WTC11 (cell line): Measurements from ENCODE around the gene CDCA4. TPM values are rescaled to one million over a fixed set of nuclear protein-coding genes. Genes with fewer than 3 reads are reported as not detected.

Experiments
- ATAC-seq: fragments of 200-7000 bp; cut with Tn5 transposase; 2 replicates; pipeline ENCODE4 v1.10.0; 2021; ENCODE audit warnings: mild to moderate bottlenecking, moderate library complexity
- CTCF ChIA-PET: fragments of 300-600 bp; sonication (Branson Sonifier 250); formaldehyde crosslinking; loops from one replicate; lab custom pipeline; 2021; ENCODE audit warnings: antibody characterized with exemption; lab: Charles Lee
- POLR2A ChIA-PET: fragments of 350-600 bp; sonication (Branson Sonifier 250); formaldehyde crosslinking; loops from one replicate; lab custom pipeline; 2021; ENCODE audit warnings: antibody characterized with exemption; lab: Charles Lee
- DNase-seq: peaks from one replicate; pipeline ENCODE4 v3.0.0; 2021; ENCODE audit warnings: low spot score
- H3K27ac Mint-ChIP-seq: 2 replicates; pipeline ENCODE4 v1.8.0; 2021; ENCODE audit warnings: mixed read lengths
- H3K27me3 Mint-ChIP-seq: 2 replicates; pipeline ENCODE4 v1.8.0; 2021; ENCODE audit warnings: low read depth, mild to moderate bottlenecking, moderate library complexity, mixed read lengths
- H3K36me3 Mint-ChIP-seq: 2 replicates; pipeline ENCODE4 v1.8.0; 2021; ENCODE audit warnings: mixed read lengths
- H3K4me1 Mint-ChIP-seq: 2 replicates; pipeline ENCODE4 v1.8.0; 2022; ENCODE audit warnings: mixed read lengths
- H3K4me3 Mint-ChIP-seq: 2 replicates; pipeline ENCODE4 v1.8.0; 2021; ENCODE audit warnings: mild to moderate bottlenecking, moderate library complexity, mixed read lengths
- H3K9me3 Mint-ChIP-seq: 2 replicates; pipeline ENCODE4 v1.8.0; 2021; ENCODE audit warnings: mixed read lengths
- AR ChIP-seq: fragments of 250-450 bp; sonication (Bioruptor Pico); IDR thresholded peaks from 2 replicates; pipeline ENCODE4 v1.9.0; 2021; ENCODE audit warnings: mild to moderate bottlenecking
- ATF1 ChIP-seq: sonication (generic); formaldehyde crosslinking; IDR thresholded peaks from 2 replicates; pipeline ENCODE4 v1.8.1; 2023; ENCODE audit warnings: mild to moderate bottlenecking, moderate library complexity, missing genetic modification reagents
- CBFB ChIP-seq: sonication (generic); formaldehyde crosslinking; IDR thresholded peaks from 2 replicates; pipeline ENCODE4 v1.8.1; 2022; ENCODE audit warnings: mild to moderate bottlenecking, low read depth, missing genetic modification reagents
- CDX4 ChIP-seq: fragments of 250-450 bp; sonication (Bioruptor Pico); IDR thresholded peaks from 2 replicates; pipeline ENCODE4 v1.9.0; 2021; ENCODE audit warnings: moderate library complexity, mild to moderate bottlenecking, inconsistent platforms, borderline replicate concordance
- CREM ChIP-seq: sonication (generic); formaldehyde crosslinking; IDR thresholded peaks from 2 replicates; pipeline ENCODE4 v1.8.1; 2022; ENCODE audit warnings: mild to moderate bottlenecking, missing genetic modification reagents, moderate library complexity
- E2F1 ChIP-seq: sonication (generic); formaldehyde crosslinking; IDR thresholded peaks from 2 replicates; pipeline ENCODE4 v1.8.0; 2022; ENCODE audit warnings: mild to moderate bottlenecking, missing genetic modification reagents
- E2F4 ChIP-seq: sonication (generic); formaldehyde crosslinking; IDR thresholded peaks from 2 replicates; pipeline ENCODE4 v1.8.1; 2022; ENCODE audit warnings: low read depth, mild to moderate bottlenecking, moderate library complexity, missing genetic modification reagents, borderline replicate concordance
- E2F5 ChIP-seq: sonication (generic); formaldehyde crosslinking; IDR thresholded peaks from 2 replicates; pipeline ENCODE4 v1.8.1; 2022; ENCODE audit warnings: mild to moderate bottlenecking, moderate library complexity, missing genetic modification reagents
- FOXP4 ChIP-seq: sonication (generic); formaldehyde crosslinking; IDR thresholded peaks from 2 replicates; pipeline ENCODE4 v1.8.0; 2022; ENCODE audit warnings: mild to moderate bottlenecking, missing genetic modification reagents
- NFE2L1 ChIP-seq: sonication (generic); formaldehyde crosslinking; IDR thresholded peaks from 2 replicates; pipeline ENCODE4 v1.8.1; 2023; ENCODE audit warnings: missing genetic modification reagents
- NFYB ChIP-seq: sonication (generic); formaldehyde crosslinking; conservative IDR thresholded peaks from 2 replicates; pipeline ENCODE4 v1.8.0; 2022; ENCODE audit warnings: low read depth, missing genetic modification reagents
- PRRX2 ChIP-seq: fragments of 250-450 bp; sonication (Bioruptor Pico); IDR thresholded peaks from 2 replicates; pipeline ENCODE4 v1.8.0; 2021; ENCODE audit warnings: mild to moderate bottlenecking
- RELA ChIP-seq: sonication (generic); formaldehyde crosslinking; IDR thresholded peaks from 2 replicates; pipeline ENCODE4 v1.8.1; 2022; ENCODE audit warnings: missing genetic modification reagents, mild to moderate bottlenecking, borderline replicate concordance
- SMAD4 ChIP-seq: sonication (generic); formaldehyde crosslinking; IDR thresholded peaks from 2 replicates; pipeline ENCODE4 v1.8.0; 2022; ENCODE audit warnings: mild to moderate bottlenecking, missing genetic modification reagents
- SOX15 ChIP-seq: fragments of 250-450 bp; sonication (Bioruptor Pico); IDR thresholded peaks from 2 replicates; pipeline ENCODE4 v1.9.0; 2021; ENCODE audit warnings: mild to moderate bottlenecking
- STAT6 ChIP-seq: sonication (generic); formaldehyde crosslinking; conservative IDR thresholded peaks from 2 replicates; pipeline ENCODE4 v1.8.1; 2023; ENCODE audit warnings: mild to moderate bottlenecking, low read depth, missing genetic modification reagents, moderate library complexity
- ZBTB43 ChIP-seq: sonication (generic); formaldehyde crosslinking; IDR thresholded peaks from 2 replicates; pipeline ENCODE4 v1.8.1; 2023; ENCODE audit warnings: mild to moderate bottlenecking, missing genetic modification reagents
- ZMAT4 ChIP-seq: fragments of 250-450 bp; sonication (Bioruptor Pico); IDR thresholded peaks from 2 replicates; pipeline ENCODE4 v1.9.0; 2021; ENCODE audit warnings: mild to moderate bottlenecking
- ZNF219 ChIP-seq: sonication (generic); formaldehyde crosslinking; IDR thresholded peaks from 2 replicates; pipeline ENCODE4 v1.8.0; 2023; ENCODE audit warnings: missing genetic modification reagents, mild to moderate bottlenecking, borderline replicate concordance
- ZNF423 ChIP-seq: fragments of 250-450 bp; sonication (Bioruptor Pico); IDR thresholded peaks from 2 replicates; pipeline ENCODE4 v2.1.2; 2022; ENCODE audit warnings: mild to moderate bottlenecking, moderate library complexity
- ZNF512 ChIP-seq: sonication (generic); formaldehyde crosslinking; IDR thresholded peaks from 2 replicates; pipeline ENCODE4 v1.8.1; 2022; ENCODE audit warnings: missing genetic modification reagents, borderline replicate concordance
- total RNA-seq: library from RNA; stranded (reverse); gene quantifications from 3 replicates; pipeline ENCODE4 v1.2.3, GENCODE V29; 2021

The CDCA4 gene
- total RNA-seq, 1 experiment from 2014 or later: 63.3 TPM

GRCh38 chr14:105010891-105011291, 10.0 kb downstream of the CDCA4 start:
- Mint-ChIP-seq H3K9me3 (no peaks in the 10 kb centered on the region), H3K27ac (no peak overlapping the region), H3K4me1 (peaks cover 25% of the 10 kb centered on the region)
- ATAC-seq (no peak), DNase-seq (no peak)
- CTCF ChIA-PET: interaction anchor here (1.2 kb wide), 1 partner anchor 242 kb away, joined by 3 read pairs; no protein-coding TSS in a partner anchor
- TF ChIP-seq PRRX2 (CRISPR knock-in tag) (no peak), CREM (CRISPR knock-in tag) (no peak), STAT6 (no peak), FOXP4 (CRISPR knock-in tag) (no peak), ZNF423 (no peak), RELA (no peak), ATF1 (CRISPR knock-in tag) (no peak), ZBTB43 (no peak), ZNF219 (CRISPR knock-in tag) (no peak), AR (CRISPR knock-in tag) (no peak), NFYB (CRISPR knock-in tag) (no peak), SMAD4 (CRISPR knock-in tag) (no peak), E2F1 (CRISPR knock-in tag) (no peak), SOX15 (CRISPR knock-in tag) (no peak)
- TF ChIP-seq, all 79 proteins: peak for 0
- Mint-ChIP-seq H3K36me3 (peaks cover 21% of the 10 kb centered on the region), H3K27me3 (no peaks in the 10 kb centered on the region), H3K4me3 (no peak overlapping the region)
- POLR2A ChIA-PET: no interaction called here

GRCh38 chr14:105010106-105010505, 10.8 kb downstream of the CDCA4 start:
- DNase-seq: no peak
- peaks cover 21% of the 10 kb centered on the region for H3K36me3 Mint-ChIP-seq
- H3K9me3 Mint-ChIP-seq: no peaks in the 10 kb centered on the region
- ChIA-PET CTCF (no interaction called here), POLR2A (no interaction called here)
- ATAC-seq: no peak
- H3K27me3 Mint-ChIP-seq: no peaks in the 10 kb centered on the region
- no peak overlapping the region for H3K4me3 Mint-ChIP-seq
- H3K4me1 Mint-ChIP-seq: peaks cover 17% of the 10 kb centered on the region
- no peak overlapping the region for H3K27ac Mint-ChIP-seq
- TF ChIP-seq ZNF512 (CRISPR knock-in tag) (no peak), CDX4 (CRISPR knock-in tag) (no peak), E2F5 (no peak), NFE2L1 (CRISPR knock-in tag) (no peak), E2F4 (CRISPR knock-in tag) (no peak), ZMAT4 (CRISPR knock-in tag) (no peak), CBFB (CRISPR knock-in tag) (no peak)
